ENCODE results near the gene FMN2. TPM values are rescaled to one million over a fixed set of nuclear protein-coding genes. Genes with fewer than 3 reads are reported as not detected.

FMN2 gene
- total and polyA plus RNA-seq, 9 donors, result 0.60 to 10.1 (median 2.5) TPM

DNA sequence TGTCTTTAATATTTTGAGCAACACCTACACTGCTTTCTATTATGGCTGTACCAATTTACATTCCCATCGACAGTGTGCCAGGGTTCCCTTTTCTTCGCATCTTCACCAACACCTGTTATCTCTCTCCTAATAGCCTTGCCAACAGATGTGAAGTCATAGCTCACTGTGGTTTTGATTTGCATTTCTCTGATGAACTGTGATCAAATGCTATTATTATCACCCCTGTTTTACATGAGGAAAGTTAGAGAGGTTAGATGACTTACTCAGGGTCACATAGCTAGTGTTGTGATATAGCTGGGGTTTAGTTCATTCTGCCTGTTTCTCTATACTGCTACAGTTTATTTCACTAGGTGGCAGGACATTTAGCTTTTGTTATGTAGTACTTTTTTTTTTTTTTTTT, 204.1 kb downstream of the FMN2 start:
- H3K4me1 ChIP-seq (ENCODE audit: insufficient read depth), result no peaks in the 10 kb centered on the region
- intact Hi-C loops (cut with DNase I), result no loop called here
- no peaks in the 10 kb centered on the region for H3K9me3 ChIP-seq
- no peaks in the 10 kb centered on the region for H3K36me3 ChIP-seq
- H3K27me3 ChIP-seq, result no peaks in the 10 kb centered on the region
- H3K4me3 ChIP-seq, result no peak overlapping the region
- WGBS, 3 donors, result 89 to 100% (median 92%) methylated on average over 2 of the region's 2 CpGs
- no peak overlapping the region for H3K27ac ChIP-seq
- no peak for DNase-seq
- TF ChIP-seq EP300 (IDR thresholded peaks at IDR 0.05), result no peak
- no peak for TF ChIP-seq POLR2A (IDR thresholded peaks at IDR 0.05)
- no peak for TF ChIP-seq CTCF (IDR thresholded peaks at IDR 0.05)

GRCh38 chr1:240304466-240304865, 212.8 kb downstream of the FMN2 start:
- Histone ChIP-seq H3K9me3 (no peaks in the 10 kb centered on the region), H3K27ac (no peak overlapping the region), H3K4me1 (ENCODE audit: insufficient read depth) (no peaks in the 10 kb centered on the region), H3K4me3 (no peak overlapping the region), H3K27me3 (no peaks in the 10 kb centered on the region), H3K36me3 (no peaks in the 10 kb centered on the region)
- intact Hi-C loops (cut with DNase I), result no loop called here
- 72 to 80% (median 72%) methylated on average over 5 of the region's 5 CpGs for WGBS, 3 donors
- TF ChIP-seq CTCF (IDR thresholded peaks at IDR 0.05), result no peak
- TF ChIP-seq POLR2A (IDR thresholded peaks at IDR 0.05), result no peak
- no peak for TF ChIP-seq EP300 (IDR thresholded peaks at IDR 0.05)
- no peak for DNase-seq

DNA sequence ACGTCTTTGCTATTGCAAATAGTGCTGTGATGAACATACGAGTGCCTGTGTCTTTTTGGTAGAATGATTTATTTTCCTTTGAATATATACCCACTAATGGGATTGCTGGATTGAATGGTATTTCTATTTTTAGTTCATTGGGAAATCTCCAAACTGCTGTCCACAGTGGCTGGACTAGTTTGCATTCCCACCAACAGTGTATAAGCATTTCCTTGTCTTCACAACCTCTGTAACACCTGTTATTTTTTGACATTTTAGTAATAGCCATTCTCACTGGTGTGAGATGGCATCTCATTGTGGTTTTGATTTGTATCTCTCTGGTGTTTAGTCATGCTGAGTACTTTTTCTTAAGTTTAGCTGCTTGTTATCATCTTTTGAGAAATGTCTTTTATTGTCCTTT, 215.0 kb downstream of the FMN2 start:
- no peak overlapping the region for H3K27ac ChIP-seq
- WGBS, 3 donors, result 81 to 87% (median 85%) methylated on average over 2 of the region's 2 CpGs
- intact Hi-C loops (cut with DNase I), result no loop called here

DNA sequence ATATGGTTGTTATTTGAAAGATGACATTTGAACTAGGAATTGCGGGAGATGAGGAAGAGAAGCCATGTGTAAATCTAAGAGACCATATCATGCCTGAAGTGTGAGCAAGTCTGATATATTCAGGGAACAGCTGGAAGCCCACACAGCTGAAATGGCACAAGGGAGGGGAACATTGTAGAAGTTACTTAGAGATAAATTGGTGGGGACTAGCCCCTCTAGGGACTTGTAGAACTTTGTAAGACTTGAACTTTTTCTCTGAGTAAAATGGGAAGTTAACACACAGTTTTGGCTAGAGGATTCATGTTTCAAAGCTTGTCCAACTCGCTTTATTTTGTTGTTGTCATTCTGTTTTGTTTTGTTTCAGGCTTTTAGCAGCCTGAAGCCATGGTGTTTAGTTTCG, 216.4 kb downstream of the FMN2 start:
- intact Hi-C loops (cut with DNase I), result no loop called here
- Histone ChIP-seq H3K4me3 (no peak overlapping the region), H3K36me3 (no peaks in the 10 kb centered on the region), H3K27ac (no peak overlapping the region), H3K27me3 (no peaks in the 10 kb centered on the region), H3K9me3 (no peaks in the 10 kb centered on the region), H3K4me1 (ENCODE audit: insufficient read depth) (no peaks in the 10 kb centered on the region)
- 32 to 39% (median 39%) methylated on average over 3 of the region's 3 CpGs for WGBS, 3 donors
- TF ChIP-seq EP300 (IDR thresholded peaks at IDR 0.05), result no peak
- no peak for TF ChIP-seq POLR2A (IDR thresholded peaks at IDR 0.05)
- no peak for TF ChIP-seq CTCF (IDR thresholded peaks at IDR 0.05)
- DNase-seq, result no peak

More for the DNA sequence above, 215.0 kb downstream of the FMN2 start:
- no peaks in the 10 kb centered on the region for H3K36me3 ChIP-seq
- no peak for TF ChIP-seq POLR2A (IDR thresholded peaks at IDR 0.05)
- TF ChIP-seq CTCF (IDR thresholded peaks at IDR 0.05), result no peak
- TF ChIP-seq EP300 (IDR thresholded peaks at IDR 0.05), result no peak
- no peak overlapping the region for H3K4me3 ChIP-seq
- H3K4me1 ChIP-seq (ENCODE audit: insufficient read depth), result no peaks in the 10 kb centered on the region
- no peak for DNase-seq
- H3K27me3 ChIP-seq, result no peaks in the 10 kb centered on the region
- no peaks in the 10 kb centered on the region for H3K9me3 ChIP-seq
